22Rv1 (cell line): ENCODE measurements around the gene RNASE7.

Source experiments
- H3K27ac ChIP-seq: fragments of 450-650 bp; 2 replicates; pipeline ENCODE4 v1.5.1; 2017
- CTCF ChIP-seq: fragments of 450-650 bp; IDR thresholded peaks from 2 replicates; pipeline ENCODE4 v1.5.1; 2017; ENCODE audit warnings: mild to moderate bottlenecking
- ZFX ChIP-seq: fragments of 450-650 bp; IDR thresholded peaks from 2 replicates; pipeline ENCODE4 v1.6.1; 2017; ENCODE audit warnings: antibody characterized with exemption, borderline replicate concordance

Gene RNASE7

DNA sequence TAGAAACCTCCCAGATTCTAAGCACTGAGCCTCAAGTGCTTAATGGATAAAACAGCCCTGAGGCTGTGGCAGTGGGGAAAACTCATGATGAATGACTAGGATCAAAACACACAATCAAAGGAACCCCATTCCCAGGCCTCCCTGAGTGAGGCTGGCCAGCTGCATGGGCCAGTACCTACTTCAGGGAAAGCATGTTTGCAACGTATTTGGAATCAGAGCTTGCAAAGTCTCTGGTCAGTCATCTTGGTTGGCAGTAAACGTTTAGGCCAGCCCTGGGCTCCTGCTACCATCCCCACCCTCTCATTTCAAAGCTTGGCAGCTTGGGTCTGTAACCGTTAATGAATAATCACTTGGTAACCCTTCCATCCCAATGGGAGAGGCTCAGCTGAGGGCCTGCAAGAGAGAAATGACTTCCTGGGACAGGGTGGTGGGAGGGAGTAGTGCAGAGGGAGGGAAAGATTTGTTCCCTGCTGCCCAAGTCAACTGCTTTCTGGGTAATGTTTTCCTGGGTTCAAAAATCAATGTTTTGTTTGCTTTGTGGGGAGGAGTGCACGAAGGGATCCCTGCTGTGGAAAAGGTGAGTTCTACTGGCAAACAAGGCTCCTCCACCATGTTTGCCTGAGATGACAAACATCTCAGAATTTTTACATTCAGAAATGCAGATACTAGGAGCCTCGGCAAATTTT is 13.4 kb downstream of the RNASE7 start:
- no peak overlapping the region for H3K27ac ChIP-seq
- TF ChIP-seq CTCF = no peak
- no peak for TF ChIP-seq ZFX

DNA sequence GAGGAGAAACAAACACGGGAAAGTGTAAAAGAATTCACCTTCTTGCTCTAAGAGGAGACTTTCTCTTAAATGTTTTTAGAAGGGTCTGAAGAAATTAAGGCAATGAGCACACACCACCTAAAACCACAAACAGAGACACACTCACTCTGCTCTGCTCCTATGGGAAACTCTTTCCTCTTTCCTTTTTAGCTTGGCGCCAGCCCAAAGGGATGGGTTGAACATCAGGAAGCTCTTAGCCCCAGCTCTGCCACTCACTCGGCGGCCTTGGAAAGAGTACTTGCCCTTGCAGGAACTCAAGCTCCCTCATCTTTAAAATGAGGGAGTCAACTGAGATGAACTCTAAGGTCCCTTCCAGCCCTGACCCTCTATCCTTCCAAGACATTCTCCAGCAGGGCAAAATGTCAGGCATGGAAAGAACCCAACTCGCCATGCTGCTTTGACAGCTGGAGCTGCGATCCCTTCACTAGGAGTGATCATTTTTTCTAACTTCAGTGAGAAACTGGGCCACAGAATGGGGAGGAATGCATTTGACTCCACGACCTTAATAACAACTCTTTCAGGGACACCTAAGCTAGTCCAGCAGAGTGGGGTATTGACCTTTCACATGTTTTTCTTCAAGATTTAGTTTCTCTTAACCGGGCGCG is 14.5 kb downstream of the RNASE7 start:
- no peak overlapping the region for H3K27ac ChIP-seq
- TF ChIP-seq CTCF = no peak
- TF ChIP-seq ZFX = no peak

- no peak for TF ChIP-seq CTCF
- TF ChIP-seq ZFX = no peak
- no peak within 1 kb of the TSS for H3K27ac ChIP-seq
Measured at GRCh38 chr14:21057803-21058675, 15.9 kb downstream of the RNASE7 start, which contains the start of gene RNASE8. TSS of gene RNASE8 (plus strand) at chr14:21057822. CDS start at chr14:21057893, 71 bp downstream.

DNA sequence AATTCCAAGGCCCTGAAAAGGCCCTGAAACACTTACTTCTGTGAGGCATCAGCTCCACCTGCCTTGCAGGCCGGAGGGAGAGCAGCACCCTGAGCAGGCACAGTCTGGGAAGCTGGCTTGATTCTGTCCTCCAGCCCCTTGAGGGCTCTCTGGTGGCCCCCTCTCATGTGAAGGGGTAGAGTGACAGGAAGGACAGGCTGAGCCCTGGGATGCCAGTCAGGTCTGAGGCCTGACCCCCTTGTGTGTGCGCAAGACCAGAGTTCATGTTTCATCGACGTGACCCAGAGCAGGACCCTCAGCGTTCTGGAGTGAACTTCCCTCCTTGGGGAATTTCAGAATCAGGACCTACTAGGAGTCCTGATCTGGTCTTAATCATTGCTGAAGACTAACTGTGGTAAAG is 16.7 kb downstream of the RNASE7 start:
- no peak overlapping the region for H3K27ac ChIP-seq
- TF ChIP-seq CTCF = no peak
- no peak for TF ChIP-seq ZFX

DNA sequence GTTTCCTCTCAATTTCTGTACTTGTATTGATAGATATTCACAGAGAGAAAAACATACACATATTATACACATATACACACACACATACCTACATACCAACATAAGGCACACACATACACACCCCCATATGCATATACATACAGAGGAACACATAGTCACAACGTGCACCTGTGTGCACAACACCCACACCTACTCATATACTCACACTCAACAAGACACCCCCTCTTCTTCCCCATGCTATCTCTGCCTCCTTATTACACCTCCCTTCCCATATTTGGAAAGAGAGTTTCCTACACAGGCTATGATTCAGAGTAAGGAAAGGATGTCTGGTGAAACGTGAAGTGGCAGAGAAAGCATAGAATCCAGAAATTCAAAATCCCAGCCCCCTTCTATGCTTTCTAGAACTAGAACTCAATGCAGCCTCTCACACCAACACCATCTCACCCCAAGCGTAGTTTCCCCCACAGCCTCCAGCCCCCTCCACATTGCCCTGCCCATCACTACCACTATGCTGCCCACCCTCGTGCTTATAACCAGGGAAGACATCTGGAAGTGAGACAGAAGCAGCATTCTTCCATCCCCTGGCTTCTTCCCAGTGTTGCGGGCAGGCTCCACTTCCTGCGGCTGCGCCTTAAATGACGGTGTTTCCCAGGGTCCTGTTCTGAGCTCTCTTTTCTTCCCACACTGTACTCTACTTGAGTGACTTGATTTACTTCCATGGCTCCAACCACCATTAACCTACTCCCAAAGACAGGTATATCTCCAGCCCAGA is 17.9 kb downstream of the RNASE7 start:
- no peak for TF ChIP-seq ZFX
- no peak for TF ChIP-seq CTCF

DNA sequence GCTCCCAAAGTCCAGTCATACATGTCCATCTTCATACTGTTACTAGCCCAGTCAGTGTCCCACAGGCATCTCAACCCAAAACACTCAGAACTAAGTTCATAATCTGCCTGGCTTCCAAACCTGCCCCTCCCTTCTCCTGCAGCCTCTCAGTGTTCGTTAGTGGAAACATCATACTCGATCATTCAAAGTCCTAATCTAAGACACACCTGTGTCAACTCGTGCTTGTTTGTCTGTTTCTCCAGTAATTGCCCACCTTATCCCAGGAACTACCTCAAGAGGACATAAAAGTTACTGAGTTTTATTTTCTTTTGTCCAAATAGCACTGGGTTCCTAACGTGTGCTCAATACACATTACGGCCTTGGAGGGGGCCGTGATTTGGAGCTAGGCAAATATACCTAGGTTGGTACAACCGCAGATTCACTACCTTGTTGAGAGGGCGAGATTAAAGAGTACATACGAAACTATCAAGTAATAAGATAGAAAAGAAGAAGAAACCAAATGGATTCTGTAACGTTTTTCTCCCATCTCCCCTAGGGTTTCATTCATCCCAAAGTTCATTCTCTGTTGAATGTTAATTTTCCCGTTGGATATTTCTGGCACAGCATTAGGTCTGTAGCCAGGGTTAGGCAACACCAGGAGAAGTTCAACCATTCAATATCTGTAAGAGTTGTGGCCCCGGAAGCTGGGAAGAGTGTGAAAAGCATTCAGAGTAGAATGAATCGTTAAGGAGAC is 18.6 kb downstream of the RNASE7 start:
- TF ChIP-seq ZFX (no peak), CTCF (no peak)
- no peak overlapping the region for H3K27ac ChIP-seq

More for the DNA sequence above, 17.9 kb downstream of the RNASE7 start:
- H3K27ac ChIP-seq = no peak overlapping the region
